HL-60 (cell line): Measurements from ENCODE around the gene ASF1A.

ENCODE experiments used
- GABPA ChIP-seq: IDR thresholded peaks from 2 replicates; pipeline ENCODE4 v1.6.1; 2012; ENCODE audit warnings: low read depth
- POLR2AphosphoS5 ChIP-seq: IDR thresholded peaks from 2 replicates; pipeline ENCODE4 v1.6.1; 2012; ENCODE audit warnings: low read depth
- SPI1 ChIP-seq: IDR thresholded peaks from 2 replicates; pipeline ENCODE4 v1.6.1; 2012; ENCODE audit warnings: low read depth, mild to moderate bottlenecking, borderline replicate concordance
- TF ChIP-seq, protein P1 (sequence below): IDR thresholded peaks from one replicate; pipeline ENCODE4 v1.5.1; 2011; ENCODE audit warnings: low read length, control low read depth, inconsistent platforms; ENCODE audit not compliant: insufficient read depth
- TF ChIP-seq, protein P2 (sequence below): IDR thresholded peaks from 2 replicates; pipeline ENCODE4 v1.6.1; 2012; ENCODE audit warnings: low read depth; ENCODE audit not compliant: insufficient replicate concordance

GRCh38 chr6:118869894-118870589 is 23.9 kb upstream of the ASF1A start:
- no peak for TF ChIP-seq POLR2AphosphoS5
- TF ChIP-seq, protein P1, sequence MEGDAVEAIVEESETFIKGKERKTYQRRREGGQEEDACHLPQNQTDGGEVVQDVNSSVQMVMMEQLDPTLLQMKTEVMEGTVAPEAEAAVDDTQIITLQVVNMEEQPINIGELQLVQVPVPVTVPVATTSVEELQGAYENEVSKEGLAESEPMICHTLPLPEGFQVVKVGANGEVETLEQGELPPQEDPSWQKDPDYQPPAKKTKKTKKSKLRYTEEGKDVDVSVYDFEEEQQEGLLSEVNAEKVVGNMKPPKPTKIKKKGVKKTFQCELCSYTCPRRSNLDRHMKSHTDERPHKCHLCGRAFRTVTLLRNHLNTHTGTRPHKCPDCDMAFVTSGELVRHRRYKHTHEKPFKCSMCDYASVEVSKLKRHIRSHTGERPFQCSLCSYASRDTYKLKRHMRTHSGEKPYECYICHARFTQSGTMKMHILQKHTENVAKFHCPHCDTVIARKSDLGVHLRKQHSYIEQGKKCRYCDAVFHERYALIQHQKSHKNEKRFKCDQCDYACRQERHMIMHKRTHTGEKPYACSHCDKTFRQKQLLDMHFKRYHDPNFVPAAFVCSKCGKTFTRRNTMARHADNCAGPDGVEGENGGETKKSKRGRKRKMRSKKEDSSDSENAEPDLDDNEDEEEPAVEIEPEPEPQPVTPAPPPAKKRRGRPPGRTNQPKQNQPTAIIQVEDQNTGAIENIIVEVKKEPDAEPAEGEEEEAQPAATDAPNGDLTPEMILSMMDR: no peak
- no peak for TF ChIP-seq GABPA
- TF ChIP-seq, protein P2, sequence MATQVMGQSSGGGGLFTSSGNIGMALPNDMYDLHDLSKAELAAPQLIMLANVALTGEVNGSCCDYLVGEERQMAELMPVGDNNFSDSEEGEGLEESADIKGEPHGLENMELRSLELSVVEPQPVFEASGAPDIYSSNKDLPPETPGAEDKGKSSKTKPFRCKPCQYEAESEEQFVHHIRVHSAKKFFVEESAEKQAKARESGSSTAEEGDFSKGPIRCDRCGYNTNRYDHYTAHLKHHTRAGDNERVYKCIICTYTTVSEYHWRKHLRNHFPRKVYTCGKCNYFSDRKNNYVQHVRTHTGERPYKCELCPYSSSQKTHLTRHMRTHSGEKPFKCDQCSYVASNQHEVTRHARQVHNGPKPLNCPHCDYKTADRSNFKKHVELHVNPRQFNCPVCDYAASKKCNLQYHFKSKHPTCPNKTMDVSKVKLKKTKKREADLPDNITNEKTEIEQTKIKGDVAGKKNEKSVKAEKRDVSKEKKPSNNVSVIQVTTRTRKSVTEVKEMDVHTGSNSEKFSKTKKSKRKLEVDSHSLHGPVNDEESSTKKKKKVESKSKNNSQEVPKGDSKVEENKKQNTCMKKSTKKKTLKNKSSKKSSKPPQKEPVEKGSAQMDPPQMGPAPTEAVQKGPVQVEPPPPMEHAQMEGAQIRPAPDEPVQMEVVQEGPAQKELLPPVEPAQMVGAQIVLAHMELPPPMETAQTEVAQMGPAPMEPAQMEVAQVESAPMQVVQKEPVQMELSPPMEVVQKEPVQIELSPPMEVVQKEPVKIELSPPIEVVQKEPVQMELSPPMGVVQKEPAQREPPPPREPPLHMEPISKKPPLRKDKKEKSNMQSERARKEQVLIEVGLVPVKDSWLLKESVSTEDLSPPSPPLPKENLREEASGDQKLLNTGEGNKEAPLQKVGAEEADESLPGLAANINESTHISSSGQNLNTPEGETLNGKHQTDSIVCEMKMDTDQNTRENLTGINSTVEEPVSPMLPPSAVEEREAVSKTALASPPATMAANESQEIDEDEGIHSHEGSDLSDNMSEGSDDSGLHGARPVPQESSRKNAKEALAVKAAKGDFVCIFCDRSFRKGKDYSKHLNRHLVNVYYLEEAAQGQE: no peak
- TF ChIP-seq SPI1: no peak
